Measurements from ENCODE around the gene NOL4L.

DNA sequence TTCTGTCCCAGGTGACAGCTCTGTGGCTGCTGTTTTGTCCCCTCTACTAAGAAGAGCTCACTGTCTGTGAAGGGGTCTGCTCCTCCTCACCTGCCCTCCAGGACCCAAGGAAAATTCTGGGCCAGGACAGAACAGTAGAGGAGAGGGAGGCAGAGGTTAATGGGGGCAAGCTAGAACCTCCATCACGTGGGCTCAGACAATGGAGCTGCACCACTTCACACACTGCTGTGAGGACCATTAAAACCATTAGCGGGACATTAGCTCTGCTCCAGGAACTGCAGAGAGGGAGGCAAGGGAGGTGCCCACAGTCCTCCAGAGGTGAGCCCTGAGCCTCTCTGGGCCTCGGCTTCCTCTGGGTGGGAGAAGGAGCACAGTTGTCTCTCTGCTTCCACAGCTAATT lies 78.4 kb downstream of the NOL4L start:
- TF ChIP-seq, protein P1, sequence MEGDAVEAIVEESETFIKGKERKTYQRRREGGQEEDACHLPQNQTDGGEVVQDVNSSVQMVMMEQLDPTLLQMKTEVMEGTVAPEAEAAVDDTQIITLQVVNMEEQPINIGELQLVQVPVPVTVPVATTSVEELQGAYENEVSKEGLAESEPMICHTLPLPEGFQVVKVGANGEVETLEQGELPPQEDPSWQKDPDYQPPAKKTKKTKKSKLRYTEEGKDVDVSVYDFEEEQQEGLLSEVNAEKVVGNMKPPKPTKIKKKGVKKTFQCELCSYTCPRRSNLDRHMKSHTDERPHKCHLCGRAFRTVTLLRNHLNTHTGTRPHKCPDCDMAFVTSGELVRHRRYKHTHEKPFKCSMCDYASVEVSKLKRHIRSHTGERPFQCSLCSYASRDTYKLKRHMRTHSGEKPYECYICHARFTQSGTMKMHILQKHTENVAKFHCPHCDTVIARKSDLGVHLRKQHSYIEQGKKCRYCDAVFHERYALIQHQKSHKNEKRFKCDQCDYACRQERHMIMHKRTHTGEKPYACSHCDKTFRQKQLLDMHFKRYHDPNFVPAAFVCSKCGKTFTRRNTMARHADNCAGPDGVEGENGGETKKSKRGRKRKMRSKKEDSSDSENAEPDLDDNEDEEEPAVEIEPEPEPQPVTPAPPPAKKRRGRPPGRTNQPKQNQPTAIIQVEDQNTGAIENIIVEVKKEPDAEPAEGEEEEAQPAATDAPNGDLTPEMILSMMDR (optimal IDR thresholded peaks at IDR 0.05 in 1 of 3, IDR thresholded peaks at IDR 0.05 in 1 of 3, conservative IDR thresholded peaks at IDR 0.05 in 1 of 3; ENCODE audit: extremely low read depth in 1 of 3, insufficient read depth in 2 of 3, low read length in 3 of 3): no peak
- TF ChIP-seq EZH2 (IDR thresholded peaks at IDR 0.05; ENCODE audit: low read length): no peak

Data from keratinocyte (primary cell).